ENCODE measurements around the gene ATP1B2.
"Not testable (repeated sequence)": the region's sequence is repeated elsewhere in the genome, so short reads cannot be mapped to it uniquely, and the experiment has no call there.

The ATP1B2 gene

DNA sequence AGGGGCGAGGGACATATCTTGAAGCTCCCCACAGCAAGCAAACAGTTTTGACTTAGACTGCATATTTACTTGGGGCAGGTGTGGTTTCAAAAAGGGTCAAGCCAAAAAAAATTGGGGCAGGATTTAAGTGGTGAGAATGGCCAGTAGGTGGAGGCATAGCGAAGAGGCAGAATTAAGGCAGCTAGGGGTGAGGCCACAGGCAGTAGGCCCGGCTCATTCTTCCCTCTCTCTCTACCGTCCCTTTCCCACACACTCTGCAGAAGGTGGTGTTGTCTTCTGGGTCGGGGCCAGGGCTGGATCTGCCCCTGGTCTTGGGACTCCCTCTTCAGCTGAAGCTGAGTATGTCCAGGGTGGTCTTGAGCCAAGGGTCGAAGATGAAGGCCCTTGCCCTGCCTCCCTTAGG, 18.2 kb upstream of the ATP1B2 start:
- DNase-seq (ENCODE audit: extremely low spot score, insufficient read length, low read depth): no peak
- FAIRE-seq: peak; percentile 75

DNA sequence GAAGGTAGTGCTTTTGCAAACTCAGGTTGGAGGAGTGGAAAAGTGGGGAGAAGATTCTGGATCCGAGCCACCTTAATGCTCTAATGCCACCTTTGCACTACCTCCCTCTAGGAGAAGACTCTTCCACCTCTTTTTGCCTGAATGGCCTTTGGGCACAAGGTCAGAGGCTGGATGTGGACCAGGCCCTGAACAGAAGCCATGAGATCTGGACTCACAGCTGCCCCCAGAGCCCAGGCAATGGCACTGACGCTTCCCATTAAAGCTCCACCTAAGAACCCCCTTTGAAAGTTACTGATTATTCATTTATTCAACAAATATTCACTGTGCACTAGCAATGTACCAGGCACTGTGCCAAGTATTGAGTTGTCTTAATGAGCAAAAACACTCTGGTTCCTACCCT, 17.6 kb upstream of the ATP1B2 start:
- no peak for FAIRE-seq
- DNase-seq (ENCODE audit: extremely low spot score, insufficient read length, low read depth): no peak

DNA sequence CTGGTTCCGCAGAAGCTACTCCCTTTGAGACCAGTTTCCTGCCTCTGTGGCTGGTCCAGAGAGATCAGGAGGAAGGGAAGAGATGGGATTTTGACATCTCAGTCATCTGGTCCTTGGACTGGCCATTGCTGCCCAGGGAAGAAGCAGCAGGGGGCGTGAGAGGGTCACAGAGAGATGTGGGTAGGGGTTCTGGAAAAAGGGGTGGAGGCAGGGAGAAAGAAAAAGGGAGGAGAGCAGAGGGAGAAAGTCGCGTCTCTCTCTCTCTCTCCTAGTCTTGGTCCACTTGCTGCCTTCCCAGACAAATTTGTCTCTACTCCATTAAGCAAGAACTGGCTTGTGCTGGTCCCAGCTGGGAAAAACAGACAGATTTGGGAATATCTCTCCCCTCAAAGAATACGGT, 16.3 kb upstream of the ATP1B2 start:
- FAIRE-seq (no peak), DNase-seq (ENCODE audit: extremely low spot score, insufficient read length, low read depth) (no peak)

DNA sequence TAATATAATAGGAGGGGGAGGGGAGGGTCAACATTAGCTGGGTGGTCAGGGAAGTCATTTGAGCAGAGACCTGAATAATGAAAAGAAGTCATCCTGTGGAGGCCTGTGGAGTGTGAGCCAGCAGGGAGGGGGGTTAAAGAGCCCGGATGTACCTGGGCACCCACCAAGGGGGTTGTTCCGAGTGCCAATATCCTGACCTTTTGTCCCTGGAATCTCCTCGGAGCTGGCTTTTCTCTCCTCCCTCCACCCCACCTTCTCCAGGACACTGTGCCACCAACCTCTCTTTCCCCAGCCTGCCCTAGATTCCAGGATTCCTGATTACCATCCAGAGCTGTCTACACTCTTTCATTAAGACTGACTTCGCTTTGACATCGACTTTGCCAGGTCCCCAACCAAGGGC, 14.6 kb upstream of the ATP1B2 start:
- FAIRE-seq: no peak

DNA sequence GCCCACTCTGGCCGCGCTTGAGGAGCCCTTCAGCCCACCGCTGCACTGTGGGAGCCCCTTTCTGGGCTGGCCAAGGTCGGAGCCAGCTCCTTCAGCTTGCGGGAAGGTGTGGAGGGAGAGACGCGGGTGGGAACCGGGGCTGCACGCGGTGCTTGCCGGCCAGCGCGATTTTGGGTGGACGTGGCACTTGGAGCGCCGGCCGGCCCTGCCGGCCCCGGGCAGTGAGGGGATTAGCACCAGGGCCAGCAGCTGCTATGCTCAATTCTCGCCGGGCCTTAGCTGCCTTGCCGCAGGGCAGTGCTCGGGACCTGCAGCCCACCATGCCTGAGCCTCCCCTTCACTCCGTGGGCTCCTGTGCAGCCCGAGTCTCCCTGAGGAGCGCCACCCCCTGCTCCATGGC, 9.9 kb upstream of the ATP1B2 start:
- DNase-seq (ENCODE audit: extremely low spot score, insufficient read length, low read depth): no peak
- no peak for FAIRE-seq

More for the DNA sequence above, 14.6 kb upstream of the ATP1B2 start:
- DNase-seq (ENCODE audit: extremely low spot score, insufficient read length, low read depth): no peak

DNA sequence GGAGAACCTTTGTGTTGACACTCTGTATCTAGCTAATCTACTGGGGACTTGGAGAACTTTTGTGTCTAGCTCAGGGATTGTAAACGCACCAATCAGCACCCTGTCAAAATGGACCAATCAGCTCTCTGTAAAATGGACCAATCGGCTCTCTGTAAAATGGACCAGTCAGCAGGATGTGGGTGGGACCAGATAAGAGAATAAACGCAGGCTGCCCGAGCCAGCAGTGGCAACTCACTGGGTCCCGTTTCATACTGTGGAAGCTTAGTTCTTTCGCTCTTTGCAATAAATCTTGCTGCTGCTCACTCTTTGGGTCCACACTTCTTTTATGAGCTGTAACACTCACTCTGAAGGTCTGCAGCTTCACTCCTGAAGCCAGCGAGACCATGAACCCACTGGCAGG, 9.1 kb upstream of the ATP1B2 start:
- not testable (repeated sequence) for DNase-seq (ENCODE audit: extremely low spot score, insufficient read length, low read depth); FAIRE-seq

DNA sequence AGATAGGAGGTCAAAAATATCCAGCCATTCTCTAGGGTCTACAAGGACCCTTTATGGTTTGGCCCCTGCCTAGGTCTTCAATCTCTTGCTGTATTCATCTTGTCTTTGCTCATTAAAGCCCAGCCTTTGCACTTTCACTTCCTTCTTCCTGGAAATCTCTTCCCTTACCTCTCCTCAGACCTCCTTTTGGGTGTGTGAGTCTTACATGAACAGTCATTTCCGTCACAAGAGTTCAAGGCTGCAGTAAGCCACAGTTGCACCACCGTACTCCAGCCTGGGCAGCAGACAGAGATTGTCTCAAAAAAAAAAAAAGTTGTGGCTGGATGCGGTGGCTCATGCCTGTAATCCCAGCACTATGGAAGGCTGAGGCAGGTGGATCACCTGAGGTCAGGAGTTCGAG, 6.0 kb upstream of the ATP1B2 start:
- DNase-seq (ENCODE audit: extremely low spot score, insufficient read length, low read depth): no peak
- no peak for FAIRE-seq

DNA sequence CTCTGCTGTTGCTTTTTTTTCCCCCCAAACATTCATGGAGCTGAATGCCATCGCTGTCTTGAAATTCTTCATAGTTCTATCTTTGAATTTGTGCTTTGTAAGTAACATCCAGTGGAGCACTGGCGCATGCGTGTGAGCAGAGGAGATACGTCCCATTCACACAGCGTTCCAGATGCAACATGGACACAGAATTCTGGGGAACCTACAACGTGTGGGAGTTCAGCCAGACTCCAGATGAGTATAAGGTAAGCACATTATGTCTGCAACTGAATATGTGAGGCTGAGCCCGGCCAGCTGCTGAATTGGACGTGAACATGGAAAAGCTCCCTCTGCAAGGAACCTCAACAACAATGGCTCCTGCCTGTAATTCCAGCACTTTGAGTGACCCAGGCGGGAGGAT, 4.3 kb upstream of the ATP1B2 start:
- DNase-seq (ENCODE audit: extremely low spot score, insufficient read length, low read depth): no peak
- no peak for FAIRE-seq

DNA sequence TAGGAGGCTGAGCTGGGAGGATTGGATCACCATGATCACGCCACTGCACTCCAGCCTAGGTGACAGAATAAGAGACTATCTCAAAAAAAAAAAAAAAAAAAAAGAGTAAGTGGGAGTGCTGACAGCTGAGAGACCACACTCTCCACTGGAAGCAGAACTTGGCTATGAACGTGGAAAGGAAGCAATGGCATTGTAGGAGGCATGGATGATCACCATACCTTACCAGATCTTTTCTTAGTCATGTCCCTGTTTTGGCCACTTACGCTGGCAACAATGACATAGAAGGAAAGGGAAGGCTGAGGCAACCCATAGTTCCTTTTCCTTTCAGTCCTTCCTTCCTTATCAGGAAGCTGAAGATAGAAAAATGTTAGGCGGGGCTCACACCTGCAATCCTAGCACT, 3.7 kb upstream of the ATP1B2 start:
- FAIRE-seq (no peak), DNase-seq (ENCODE audit: extremely low spot score, insufficient read length, low read depth) (no peak)

DNA sequence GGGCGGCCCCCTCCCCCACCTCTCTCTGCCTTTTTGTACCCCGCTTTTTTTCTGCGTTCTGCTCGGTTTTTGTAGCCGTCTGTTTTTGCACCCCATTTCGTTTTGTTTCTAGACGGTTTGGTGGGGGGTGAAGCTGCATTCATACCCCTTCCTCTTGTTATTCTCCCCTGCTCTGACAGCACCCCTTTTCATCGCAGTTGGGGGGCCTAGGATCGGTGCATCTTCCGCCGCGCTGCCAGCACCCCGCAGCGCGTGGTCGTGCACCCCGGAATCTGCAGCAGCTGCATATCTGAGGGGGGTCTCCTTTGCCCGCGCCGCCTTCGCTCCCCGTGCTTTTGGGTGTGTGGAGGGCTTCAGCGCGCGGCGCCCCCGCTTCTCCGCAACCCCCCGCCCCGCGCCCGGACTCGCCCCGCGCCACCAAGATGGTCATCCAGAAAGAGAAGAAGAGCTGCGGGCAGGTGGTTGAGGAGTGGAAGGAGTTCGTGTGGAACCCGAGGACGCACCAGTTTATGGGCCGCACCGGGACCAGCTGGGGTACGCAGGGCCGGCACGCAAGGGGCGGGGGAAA, 455 bp downstream of the ATP1B2 start:
- DNase-seq (ENCODE audit: extremely low spot score, insufficient read length, low read depth) (no peak), FAIRE-seq (no peak)

DNA sequence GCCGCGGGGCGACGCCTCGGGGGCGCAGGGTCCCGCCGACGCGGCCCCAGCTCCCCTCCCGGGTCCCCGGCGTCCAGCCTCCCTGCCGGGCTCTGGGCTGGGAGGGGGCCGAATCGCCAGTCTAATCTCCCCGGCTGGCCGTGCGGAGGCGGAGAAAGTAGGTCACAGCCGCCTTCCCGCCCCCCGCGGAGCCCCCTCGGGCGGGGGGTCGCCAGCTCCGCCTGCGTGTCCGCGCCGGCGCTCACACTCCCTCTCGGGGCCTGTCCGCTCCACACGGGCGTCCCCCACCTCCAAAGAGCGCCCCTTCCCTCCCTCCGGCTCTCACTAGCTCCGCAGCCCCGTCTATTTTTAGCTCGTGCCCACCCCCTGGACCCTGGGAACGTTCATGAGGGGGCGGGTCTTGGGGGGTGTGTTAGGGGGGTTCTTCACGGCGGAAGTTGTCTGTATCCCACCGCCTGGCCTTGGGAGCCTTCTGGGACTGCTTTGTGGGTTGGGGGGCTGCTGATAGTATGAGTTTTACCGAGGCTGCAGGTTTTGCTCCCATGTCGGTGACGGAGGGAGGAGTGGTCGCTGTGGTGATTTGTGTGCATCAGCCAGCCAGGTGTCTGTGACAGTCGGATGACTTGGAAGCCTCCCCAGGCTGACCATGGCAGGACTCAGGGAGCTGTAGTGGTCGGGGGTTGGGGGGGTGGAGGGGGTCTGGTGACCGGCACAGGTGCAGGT, 1.1 kb downstream of the ATP1B2 start:
- no peak for DNase-seq (ENCODE audit: extremely low spot score, insufficient read length, low read depth)
- FAIRE-seq: no peak

DNA sequence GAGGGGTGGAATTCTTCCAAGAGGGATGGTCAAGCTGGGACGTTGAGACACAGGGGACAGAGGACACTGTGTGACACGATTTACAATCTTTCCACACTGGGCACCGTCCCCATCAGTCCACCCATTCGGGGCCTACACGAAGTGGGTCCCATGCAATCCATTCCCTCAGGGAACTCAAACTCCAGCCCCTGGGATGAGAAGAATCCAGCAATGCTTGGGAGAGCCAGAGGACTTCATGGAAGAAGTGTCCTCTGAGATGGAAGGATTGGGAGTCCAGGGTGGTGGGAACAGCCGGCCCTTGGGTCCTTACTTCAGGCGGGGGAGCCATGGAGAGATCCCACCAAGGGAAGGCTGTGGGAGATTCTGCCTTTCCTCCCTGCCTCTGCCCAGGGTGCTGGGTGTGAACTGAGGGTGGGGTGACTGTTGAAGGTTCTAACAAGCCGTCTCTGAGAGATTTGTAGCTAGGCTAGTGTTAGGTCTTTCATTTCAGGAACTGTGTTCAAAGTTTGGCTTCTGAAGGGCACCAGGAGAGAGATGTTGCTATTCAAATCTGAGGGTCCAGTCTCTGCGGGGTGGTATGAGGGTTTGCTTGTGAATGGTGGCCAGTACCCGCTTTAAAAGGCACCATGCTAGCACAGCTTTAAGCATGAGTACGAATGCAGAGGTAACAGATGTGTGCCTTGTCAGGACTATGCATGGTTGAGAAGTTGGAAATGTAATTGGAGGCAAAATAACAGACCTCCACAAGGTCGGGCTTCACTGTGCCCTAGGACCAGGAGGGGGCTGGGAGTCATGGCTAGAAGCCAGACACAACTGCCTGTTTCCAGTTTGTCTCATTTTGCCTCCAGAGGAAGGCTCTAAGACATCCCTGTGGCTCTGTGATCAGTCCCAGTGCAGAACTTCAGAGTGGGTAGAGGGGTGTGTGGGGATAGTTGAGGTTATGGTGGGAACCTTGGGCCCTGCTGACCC, 1.9 kb downstream of the ATP1B2 start:
- no peak for FAIRE-seq
- no peak for DNase-seq (ENCODE audit: extremely low spot score, insufficient read length, low read depth)

DNA sequence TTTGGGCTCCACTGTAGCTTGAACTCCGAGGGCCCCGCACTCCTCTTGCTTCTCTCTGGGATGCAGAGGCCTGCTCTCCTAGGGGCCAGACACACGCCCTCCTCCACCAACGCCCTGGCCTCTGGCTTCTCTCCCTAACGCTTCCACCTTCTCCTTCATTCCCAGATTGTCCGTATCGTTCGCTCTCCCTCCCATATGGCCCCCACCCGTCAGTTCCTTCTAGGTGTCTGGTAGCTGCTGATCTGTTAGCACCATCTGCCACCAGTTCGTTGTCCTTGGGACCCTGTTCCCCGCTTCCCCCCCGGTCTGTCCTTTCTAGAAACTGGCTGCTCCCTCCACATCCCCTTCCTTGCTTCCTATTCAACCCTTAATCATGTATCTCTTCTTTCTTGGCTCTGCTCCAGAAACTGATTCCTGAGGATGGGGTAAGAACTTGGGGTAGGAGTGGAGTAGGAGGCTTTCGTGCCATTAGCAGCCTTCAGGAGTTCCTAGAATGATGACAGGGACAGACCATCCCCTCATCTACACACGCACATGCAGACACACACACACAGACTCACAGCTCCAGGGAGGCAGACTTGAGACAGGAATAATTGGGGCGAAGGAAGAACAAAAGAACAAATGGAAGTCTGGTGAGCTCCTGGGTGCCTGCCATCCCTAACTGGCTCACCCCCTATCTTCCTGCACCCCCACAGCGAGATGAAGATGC, 4.3 kb downstream of the ATP1B2 start:
- FAIRE-seq (no peak), DNase-seq (ENCODE audit: extremely low spot score, insufficient read length, low read depth) (no peak)

DNA sequence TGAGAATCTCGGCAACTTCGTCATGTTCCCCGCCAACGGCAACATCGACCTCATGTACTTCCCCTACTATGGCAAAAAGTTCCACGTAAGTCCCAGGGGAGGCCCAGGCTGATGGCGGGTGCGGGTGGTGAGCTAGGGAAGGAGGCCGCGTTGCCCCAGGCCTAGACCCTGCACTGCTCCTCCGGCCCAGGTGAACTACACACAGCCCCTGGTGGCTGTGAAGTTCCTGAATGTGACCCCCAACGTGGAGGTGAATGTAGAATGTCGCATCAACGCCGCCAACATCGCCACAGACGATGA, 4.8 kb downstream of the ATP1B2 start:
- DNase-seq (ENCODE audit: extremely low spot score, insufficient read length, low read depth): no peak
- peak; percentile 31 for FAIRE-seq

DNA sequence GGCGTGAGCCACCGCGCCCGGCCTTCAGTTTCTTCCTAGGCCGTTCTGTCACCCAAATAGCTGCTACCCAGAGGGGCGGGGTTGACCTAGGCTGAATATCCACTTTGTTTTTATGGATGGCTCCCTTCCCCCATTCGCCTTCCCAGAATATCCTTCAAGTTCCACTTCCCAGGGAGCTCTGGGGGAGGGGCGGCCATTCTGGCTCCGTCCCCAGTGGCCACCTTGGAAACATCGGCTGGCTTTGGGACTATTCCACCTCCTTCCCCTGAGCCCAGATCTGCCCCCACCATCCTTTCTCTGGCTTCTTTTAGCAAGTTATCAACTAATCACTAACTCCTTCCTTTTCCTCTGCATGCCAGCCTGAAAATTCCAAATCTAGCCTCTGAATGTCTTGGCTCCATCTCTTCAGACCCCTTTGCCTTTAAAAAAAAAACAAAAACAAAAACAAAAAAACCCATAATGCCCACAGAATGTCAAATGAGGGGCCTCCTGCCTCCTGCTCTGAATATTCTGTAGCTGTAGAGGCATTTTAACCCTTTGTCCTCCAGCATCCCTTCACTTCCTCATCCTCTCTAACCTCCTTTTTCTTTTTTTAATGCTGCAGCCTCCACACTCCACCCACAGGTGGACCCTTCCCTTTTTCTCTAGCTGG, 6.4 kb downstream of the ATP1B2 start:
- FAIRE-seq (no peak), DNase-seq (ENCODE audit: extremely low spot score, insufficient read length, low read depth) (no peak)

DNA sequence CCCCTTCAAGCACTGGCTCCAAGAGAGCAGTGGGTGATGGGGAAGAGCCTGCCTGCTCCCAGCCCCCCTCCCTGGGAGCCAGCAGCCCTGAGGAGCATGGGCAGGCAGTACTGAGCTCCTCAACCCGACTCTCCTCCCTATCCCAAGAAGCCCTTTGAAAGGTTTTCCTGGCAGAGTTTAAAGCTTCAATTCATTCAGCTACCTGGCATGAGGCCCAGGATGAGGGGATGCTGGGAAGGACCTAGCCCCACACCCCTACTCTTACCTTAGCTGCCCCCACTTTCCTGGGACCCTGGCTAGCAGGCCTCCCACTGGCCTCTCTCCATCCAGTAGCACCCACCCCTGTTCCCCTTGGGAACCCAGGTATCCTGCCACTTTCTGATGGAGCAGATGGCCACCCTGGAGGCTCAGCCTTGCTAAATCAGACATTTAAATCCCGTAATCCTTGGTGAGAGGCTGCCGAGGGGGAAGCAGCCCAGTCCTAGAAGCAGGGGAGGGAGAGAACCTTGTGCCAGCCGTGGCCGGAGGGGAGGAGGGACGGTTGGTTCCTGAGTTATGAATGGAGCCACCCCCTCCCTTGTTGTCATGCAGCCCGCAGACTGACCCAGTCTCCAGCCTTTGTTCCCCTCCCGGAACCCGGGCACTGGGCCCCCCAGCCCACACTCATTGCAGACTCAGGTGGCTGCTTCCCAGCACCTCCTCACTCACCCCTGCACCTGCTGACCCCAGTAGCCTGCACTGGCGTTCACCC, 17.1 kb downstream of the ATP1B2 start:
- no peak for FAIRE-seq
- no peak for DNase-seq (ENCODE audit: extremely low spot score, insufficient read length, low read depth)

DNA sequence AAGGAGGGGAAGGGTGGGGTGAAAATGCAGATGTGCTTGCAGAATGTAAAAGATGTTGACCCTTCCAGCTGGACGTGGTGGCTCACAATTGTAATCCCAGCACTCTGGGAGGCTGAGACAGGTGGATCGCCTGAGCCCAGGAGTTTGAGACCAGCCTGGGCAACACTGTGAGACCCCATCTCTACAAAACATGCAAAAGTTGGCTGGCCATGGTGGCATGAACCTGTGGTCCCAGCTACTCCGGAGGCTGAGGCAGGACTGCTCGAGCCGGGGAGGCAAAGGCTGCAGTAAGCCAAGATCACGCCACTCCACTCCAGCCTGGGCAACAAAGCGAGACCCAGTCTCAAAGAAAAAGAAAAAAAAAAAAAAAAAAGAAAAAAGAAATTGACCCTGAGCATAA, 17.8 kb downstream of the ATP1B2 start:
- FAIRE-seq (no peak), DNase-seq (ENCODE audit: extremely low spot score, insufficient read length, low read depth) (no peak)

DNA sequence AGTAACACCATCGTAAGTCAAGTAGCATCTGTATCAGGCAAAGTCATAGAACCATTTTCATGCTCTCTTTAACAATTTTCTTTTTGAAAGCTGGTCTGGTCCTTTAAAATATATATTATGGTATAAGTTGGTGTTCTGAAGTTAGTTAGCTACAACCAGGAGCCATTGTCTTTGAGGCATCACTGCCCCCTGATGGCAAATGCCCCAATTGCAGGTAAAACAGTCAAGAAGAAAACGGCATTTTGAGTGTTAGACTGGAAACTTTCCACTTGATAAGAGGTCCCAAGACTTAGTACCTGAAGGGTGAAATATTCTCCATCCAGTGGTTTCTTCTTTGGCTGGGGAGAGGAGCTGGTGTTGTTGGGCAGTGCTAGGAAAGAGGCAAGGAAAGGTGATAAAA, 22.5 kb downstream of the ATP1B2 start:
- FAIRE-seq (peak; percentile 58), DNase-seq (ENCODE audit: extremely low spot score, insufficient read length, low read depth) (no peak)

DNA sequence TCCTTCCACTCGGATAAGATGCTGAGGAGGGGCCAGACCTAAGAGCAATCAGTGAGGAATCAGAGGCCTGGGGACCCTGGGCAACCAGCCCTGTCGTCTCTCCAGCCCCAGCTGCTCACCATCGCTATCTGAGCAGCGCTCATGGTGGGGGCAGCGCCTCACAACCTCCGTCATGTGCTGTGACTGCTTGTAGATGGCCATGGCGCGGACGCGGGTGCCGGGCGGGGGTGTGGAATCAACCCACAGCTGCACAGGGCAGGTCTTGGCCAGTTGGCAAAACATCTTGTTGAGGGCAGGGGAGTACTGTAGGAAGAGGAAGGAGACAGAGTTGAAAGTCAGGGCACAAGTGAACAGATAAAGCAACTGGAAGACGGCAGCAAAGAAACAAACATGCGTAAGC, 24.2 kb downstream of the ATP1B2 start:
- no peak for FAIRE-seq

More for the DNA sequence above, 24.2 kb downstream of the ATP1B2 start:
- no peak for DNase-seq (ENCODE audit: extremely low spot score, insufficient read length, low read depth)
